HG03097 (cell line): ENCODE measurements around the gene CNPY3.
"Not testable (repeated sequence)": the region's sequence is repeated elsewhere in the genome, so short reads cannot be mapped to it uniquely, and the experiment has no call there.

ENCODE experiments used
- ATAC-seq: cut with Tn5 transposase; IDR thresholded peaks from one replicate; pipeline ENCODE4 v1.9.1; 2021; ENCODE audit not compliant: unreplicated experiment, low FRiP score

The CNPY3 gene

GRCh38 chr6:42914546-42914945 is 14.7 kb upstream of the CNPY3 start:
- no peak for ATAC-seq

DNA sequence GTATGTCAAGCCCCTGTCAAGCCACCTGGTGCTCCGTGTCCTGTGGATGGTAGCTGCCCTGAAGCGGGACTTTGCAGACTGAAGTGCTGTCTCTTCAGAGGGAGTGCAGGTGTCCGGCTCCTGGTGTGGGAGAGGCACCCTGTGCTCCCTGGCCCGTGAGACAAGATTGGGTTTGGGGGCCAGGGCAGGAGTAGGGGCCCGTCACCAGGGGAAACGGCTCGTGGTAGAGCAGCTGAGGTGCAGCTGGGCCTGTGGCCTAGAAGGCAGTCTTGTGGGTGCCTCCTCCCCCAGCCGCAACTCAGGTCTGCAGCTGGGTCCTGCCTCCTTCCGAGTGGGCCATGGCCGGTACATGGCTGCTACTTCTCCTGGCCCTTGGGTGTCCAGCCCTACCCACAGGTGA is 13.5 kb upstream of the CNPY3 start, which contains the start of gene PTCRA:
PTCRA (plus strand) TSS at position 322 of the 400 bp plus-strand sequence; CDS start at position 339, 17 bp downstream.
- ATAC-seq = no peak

DNA sequence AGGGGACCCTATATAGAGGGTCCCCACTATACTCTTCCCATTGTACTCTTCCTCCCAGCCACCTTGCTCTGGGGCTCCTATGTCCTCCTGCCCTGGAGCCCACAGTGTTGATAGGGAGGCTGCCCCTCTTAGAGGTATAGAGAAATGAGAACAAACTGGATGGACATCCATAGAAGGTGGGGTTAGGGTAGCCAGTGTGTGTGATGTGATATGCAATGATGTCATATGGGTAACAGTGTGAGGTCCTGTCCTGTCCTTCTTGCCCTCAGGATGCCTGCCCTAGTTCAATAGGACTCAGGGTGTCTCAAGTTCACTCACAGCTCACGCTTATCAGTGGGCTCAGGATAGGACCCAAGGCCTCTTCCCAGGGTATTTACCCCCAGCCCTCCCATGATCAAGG is 13.0 kb upstream of the CNPY3 start:
- ATAC-seq = no peak

GRCh38 chr6:42921801-42922200 is 7.5 kb upstream of the CNPY3 start:
- no peak for ATAC-seq

DNA sequence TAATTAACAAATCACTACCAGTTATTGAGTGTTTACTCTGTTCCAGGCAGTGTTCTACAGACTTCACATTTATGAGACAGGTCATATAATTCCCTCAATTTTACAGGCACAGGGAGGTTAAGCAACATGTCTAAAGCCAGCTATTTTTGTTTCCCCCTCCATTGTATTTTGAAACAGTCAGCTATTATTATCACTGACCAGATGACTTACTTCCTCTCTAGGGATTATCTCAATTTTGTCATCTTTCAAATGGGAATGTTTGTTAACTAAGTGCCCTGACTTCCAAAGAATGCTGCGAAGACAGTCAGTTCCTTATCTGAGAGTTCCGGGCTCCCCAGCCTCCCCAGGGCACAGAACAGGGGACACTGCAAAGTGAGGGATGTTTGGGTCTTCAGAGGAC is 5.6 kb upstream of the CNPY3 start:
- ATAC-seq = no peak

DNA sequence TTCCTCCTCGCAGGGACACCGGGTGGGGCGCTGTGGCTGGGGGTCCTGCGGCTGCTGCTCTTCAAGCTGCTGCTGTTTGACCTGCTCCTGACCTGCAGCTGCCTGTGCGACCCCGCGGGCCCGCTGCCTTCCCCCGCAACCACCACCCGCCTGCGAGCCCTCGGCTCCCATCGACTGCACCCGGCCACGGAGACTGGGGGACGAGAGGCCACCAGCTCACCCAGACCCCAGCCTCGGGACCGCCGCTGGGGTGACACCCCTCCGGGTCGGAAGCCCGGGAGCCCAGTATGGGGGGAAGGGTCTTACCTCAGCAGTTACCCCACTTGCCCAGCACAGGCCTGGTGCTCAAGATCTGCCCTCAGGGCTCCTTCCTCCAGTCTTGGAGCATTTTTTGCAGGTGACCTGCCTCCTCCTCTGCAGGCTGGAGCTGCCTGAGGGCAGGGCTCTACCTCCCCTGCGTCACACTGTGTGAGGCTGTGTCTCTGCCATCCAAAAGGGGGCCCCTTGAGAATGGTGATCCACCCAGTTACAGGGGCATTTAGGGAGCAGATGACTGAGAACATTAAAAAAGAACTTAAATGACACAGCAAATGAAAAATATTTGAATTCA is 3.9 kb upstream of the CNPY3 start:
- ATAC-seq = no peak

- peak; percentile 51 for ATAC-seq
Observed at GRCh38 chr6:42929821-42930360, 611 bp downstream of the CNPY3 start.

GRCh38 chr6:42932412-42932811 is 3.1 kb downstream of the CNPY3 start:
- no peak for ATAC-seq

- ATAC-seq = no peak
Observed at GRCh38 chr6:42933205-42933604, 3.9 kb downstream of the CNPY3 start.

DNA sequence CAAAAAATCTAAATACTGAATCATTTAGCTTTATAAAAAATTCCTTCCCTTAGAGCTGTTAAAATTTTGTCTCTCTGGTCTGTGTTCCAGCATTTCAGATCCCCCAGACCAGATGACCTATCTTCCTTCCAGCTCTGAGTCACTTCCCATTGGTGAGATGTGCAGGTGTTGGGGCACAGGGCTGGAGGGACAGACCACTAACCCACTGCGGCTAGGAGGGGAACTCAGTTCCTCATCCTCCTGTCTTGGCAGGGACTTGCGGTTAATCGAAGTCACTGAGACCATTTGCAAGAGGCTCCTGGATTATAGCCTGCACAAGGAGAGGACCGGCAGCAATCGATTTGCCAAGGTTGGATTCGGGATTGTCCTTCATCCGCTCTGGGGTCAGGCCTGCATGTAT is 6.0 kb downstream of the CNPY3 start:
- ATAC-seq = no peak

DNA sequence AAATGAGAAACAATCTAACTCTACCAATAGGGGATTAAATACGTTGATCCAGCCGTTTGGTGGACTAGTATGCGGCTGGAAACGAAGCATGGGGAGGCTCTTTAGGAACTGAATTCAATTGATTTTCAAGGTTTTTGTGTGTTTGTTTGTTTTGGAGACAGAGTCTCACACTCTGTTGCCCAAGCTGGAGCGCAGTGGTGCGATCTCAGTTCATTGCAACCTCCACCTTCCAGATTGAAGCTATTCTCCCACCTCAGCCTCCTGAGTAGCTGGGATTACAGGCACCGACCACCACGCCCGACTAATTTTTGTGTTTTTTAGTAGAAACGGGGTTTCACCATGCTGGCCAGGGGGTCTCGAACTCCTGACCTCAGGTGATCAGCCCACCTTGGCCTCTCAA is 7.1 kb downstream of the CNPY3 start:
- no peak for ATAC-seq

DNA sequence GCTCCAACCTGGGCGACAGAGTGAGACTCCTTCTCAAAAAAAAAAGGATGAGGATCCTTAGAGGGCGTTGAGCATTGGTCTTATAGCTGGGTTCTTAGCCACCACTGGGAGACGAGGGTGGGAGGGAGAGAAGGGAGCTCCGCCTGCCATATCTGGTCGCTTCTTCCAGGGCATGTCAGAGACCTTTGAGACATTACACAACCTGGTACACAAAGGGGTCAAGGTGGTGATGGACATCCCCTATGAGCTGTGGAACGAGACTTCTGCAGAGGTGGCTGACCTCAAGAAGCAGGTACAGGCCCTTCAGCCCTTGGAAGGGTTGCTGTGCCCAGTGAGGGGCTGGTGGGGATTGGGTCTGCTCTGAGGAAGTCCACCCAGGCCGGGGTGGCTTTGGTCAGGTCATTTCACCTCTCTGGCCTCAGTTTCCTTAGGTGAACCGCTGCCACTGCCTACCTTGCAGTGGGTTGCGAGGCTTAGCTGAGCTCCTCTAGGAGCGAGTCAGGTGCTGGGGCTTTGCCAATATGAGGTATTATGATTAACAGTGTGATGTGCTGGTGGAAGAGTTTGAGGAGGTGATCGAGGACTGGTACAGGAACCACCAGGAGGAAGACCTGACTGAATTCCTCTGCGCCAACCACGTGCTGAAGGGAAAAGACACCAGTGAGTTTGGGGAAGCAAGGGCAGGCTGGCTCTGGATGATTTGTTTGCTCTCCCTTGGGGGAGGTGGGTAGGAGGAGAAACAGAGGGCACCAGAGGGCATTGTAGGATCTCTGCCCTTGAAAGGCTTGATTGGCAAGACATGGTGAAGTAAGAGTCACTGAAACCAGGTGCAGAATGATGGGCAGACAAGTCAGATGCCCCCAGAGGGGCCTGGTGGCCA is 8.5 kb downstream of the CNPY3 start:
- ATAC-seq = no peak

DNA sequence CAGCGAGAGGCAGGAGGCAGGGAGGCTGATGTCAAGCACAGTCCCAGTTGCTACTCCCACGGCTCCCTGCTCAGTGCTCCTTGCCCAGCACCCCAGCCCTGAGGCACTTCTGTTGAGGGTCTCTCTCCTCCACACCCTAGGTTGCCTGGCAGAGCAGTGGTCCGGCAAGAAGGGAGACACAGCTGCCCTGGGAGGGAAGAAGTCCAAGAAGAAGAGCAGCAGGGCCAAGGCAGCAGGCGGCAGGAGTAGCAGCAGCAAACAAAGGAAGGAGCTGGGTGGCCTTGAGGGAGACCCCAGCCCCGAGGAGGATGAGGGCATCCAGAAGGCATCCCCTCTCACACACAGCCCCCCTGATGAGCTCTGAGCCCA is 9.1 kb downstream of the CNPY3 start:
- no peak for ATAC-seq

DNA sequence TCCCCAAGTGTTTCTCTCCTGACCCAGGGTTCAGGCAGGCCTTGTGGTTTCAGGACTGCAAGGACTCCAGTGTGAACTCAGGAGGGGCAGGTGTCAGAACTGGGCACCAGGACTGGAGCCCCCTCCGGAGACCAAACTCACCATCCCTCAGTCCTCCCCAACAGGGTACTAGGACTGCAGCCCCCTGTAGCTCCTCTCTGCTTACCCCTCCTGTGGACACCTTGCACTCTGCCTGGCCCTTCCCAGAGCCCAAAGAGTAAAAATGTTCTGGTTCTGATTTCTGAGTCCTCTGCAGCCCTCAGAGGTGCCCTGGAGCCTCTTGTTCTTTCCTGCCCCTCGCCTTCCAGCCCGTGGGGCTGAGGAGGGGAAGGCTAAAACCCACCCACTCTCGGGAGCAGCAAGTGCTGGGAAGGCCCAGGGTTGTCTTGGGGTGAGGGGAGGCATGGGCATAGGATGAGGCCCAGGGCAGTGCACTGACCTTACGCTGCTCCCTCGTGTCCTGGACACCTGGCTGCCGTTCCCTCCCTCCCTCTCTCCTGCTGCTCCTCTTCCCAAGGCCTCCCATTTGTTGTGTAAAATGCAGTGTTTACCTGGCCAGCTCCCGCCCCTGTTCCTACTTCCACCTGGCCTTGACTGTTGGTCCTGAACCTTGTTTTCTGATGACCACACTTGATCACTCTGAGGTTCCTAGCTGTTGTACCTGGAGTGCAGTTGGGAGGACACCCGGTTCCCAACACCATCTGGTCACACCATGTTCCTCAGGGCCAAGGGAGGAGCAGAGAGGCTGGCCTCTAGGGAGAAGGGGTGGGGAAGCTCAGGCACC is 9.9 kb downstream of the CNPY3 start:
- no peak for ATAC-seq

DNA sequence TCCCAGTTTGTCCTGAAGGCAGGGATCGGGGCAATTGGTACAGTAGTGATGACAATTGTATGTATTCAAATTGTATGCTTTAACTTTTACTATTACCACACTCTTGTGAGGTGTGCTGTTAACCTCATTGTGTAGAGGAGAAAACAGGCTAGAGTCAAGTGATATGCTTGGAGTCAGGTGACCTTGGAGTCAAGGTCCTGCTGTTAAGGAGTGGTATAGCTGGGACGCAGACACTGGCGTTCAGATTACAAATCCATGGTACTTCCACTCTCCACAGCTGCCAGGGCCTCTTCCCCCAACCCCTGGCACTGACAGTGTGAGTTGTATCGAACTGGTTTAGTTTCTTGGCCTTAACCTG is 10.5 kb downstream of the CNPY3 start:
- no peak for ATAC-seq

DNA sequence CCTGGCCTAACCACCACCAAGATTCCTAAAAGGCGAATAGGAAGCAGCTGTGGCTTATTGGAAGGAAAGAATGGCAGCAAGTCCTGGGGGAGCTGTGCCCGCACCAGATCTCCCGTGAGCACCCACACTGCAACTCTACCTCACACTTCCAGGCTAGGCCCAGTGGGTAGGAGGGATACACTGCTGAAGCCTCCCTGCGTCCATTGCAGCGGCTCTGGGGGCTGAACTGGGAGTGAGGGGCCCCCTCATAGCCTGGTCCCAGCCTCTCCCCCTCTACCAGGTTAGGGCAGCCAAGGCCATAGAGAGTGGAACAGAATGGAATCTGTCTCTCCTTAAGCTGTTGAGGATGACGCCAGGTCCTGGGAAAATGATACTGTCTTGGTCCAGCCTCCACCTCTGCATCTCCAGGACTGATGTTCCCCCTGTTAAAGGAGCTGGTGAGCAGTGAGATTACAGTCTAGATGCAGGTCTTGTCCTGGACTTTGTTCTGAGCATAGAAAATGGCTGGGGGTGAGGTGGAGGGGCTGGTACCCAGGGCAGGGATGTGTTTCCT is 11.3 kb downstream of the CNPY3 start:
- no peak for ATAC-seq

DNA sequence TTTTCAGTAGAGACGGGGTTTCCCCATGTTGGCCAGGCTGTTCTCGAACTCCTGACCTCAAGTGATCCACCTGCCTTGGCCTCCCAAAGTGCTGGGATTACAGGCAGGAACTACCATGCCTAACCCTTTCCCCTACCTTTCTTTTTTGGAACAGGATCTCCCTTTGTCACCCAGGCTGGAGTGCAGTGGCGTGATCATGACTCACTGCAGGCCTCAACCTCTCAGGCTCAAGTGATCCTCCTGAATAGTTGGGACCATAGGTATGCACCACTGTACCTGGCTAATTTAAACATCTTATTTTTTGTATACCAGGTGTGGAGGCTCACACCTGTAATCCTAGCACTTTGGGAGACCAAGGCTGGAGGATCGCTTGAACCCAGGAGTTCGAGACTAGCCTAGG is 12.1 kb downstream of the CNPY3 start:
- ATAC-seq = not testable (repeated sequence)

GRCh38 chr6:42942444-42942843 is 13.2 kb downstream of the CNPY3 start:
- ATAC-seq = no peak

DNA sequence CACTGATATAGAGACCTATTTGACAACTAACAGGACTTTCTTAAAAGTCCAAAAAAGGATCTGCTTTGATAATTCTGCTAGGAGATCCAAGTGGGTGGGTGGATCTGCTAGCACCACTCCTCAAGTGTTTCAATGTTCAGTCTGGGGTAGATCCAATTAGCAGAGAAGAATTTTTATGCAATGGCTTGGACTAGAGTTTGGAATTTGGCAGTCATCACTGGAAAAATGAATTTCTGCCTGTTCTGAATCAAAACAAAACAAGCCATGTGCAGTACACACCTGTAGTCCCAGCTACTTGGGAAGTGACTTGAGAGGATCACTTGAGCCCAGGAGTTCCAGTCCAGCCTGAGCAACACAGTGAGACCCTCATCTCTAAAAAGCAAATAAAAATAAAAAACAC is 18.7 kb downstream of the CNPY3 start:
- ATAC-seq = no peak

GRCh38 chr6:42952389-42952788 is 23.1 kb downstream of the CNPY3 start:
- ATAC-seq = no peak

DNA sequence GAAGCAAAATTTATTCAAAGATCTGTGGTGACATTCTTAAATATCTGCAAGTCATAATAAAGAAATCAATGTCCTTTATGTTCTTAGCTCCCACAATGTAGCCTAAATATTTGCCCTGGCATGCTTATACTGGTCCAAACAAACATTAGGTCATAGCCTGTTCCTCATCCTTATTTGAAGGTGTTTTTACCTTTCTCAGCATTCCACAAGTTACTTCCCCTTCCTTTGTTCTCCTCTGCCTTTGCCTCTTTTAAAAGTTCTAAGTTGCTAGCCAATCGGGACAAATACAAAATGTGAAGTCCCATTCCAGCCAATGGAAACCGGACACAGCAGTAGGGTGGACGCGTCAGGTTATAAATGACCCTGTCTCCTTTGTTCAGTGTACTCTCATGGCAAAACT is 25.1 kb downstream of the CNPY3 start:
- not testable (repeated sequence) for ATAC-seq
